Measurements from ENCODE around the gene MSI2.

DNA sequence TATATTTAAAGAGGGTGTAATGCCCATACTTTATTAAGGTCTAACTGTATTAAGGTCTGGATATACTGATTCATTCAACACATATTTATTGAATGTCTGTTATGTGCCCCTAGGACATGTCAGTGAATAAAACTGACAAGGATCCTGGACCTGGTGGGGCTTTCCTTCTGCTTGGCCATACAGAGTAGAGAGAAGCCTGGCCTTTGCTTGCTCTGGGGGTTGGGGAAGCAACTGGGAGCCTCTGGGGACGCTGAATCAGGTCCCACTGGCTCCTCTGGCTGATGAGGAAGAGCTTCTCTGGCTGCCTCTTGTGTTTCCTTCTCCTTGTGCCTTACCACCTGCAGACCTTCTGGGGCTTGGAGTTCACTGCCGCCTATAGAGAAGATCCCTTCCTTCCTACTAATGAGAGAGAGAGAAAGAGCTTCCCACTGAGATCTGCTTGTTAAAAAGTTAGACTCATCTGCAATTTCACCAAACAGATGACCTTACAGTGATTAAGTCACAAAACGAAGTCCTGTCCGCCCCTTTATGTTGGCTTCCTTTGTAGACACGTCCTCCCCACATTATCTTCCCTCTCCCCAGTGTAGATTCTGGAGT lies 49.7 kb downstream of the MSI2 start:
- TF ChIP-seq, protein P1, sequence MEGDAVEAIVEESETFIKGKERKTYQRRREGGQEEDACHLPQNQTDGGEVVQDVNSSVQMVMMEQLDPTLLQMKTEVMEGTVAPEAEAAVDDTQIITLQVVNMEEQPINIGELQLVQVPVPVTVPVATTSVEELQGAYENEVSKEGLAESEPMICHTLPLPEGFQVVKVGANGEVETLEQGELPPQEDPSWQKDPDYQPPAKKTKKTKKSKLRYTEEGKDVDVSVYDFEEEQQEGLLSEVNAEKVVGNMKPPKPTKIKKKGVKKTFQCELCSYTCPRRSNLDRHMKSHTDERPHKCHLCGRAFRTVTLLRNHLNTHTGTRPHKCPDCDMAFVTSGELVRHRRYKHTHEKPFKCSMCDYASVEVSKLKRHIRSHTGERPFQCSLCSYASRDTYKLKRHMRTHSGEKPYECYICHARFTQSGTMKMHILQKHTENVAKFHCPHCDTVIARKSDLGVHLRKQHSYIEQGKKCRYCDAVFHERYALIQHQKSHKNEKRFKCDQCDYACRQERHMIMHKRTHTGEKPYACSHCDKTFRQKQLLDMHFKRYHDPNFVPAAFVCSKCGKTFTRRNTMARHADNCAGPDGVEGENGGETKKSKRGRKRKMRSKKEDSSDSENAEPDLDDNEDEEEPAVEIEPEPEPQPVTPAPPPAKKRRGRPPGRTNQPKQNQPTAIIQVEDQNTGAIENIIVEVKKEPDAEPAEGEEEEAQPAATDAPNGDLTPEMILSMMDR (conservative IDR thresholded peaks at IDR 0.05; ENCODE audit: low read depth in 2 of 2), result no peak
- no peak for TF ChIP-seq EZH2 (IDR thresholded peaks at IDR 0.05; ENCODE audit: low read depth, unreplicated experiment)
- no peak for TF ChIP-seq POLR2AphosphoS5 (IDR thresholded peaks at IDR 0.05; ENCODE audit: low read depth)
- TF ChIP-seq EZH2phosphoT487 (IDR thresholded peaks at IDR 0.05; ENCODE audit: unreplicated experiment), result no peak
- TF ChIP-seq ZNF331 (CRISPR knock-in tag; IDR thresholded peaks at IDR 0.05; ENCODE audit: low read depth), result no peak
- TF ChIP-seq CREB1 (CRISPR knock-in tag; IDR thresholded peaks at IDR 0.05; ENCODE audit: low read depth), result no peak

All from GM23338 (cell line).